ENCODE results near the gene CR1.

DNA sequence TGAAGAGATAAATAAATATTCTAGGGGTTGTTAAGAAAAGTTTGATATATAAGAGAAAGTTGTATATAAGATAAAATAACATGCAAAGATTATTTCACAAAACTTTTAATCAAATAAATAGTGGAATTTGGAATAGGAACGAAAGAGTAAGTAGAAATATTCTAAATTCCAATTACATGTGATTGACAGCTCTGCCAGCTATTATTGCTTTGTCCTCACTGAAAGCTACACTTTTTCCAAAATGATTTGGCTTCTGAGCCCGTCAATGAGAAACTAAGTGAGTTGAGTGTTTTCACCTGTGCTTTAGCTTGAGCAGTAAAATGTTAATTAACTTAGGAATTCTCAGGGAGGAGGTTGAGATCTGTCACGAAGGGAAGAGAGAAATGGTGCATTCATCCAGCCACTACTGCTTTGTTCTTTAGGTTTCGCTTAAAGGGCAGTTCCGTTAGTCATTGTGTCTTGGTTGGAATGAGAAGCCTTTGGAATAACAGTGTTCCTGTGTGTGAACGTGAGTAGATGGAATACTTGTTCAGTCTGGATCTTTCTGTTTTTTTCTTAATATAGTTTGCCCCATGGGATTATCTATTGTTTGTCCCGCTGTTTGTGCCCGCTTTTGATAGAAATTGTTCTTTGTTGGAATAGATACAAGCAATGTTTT lies 85.7 kb downstream of the CR1 start:
- TF ChIP-seq, protein P1, sequence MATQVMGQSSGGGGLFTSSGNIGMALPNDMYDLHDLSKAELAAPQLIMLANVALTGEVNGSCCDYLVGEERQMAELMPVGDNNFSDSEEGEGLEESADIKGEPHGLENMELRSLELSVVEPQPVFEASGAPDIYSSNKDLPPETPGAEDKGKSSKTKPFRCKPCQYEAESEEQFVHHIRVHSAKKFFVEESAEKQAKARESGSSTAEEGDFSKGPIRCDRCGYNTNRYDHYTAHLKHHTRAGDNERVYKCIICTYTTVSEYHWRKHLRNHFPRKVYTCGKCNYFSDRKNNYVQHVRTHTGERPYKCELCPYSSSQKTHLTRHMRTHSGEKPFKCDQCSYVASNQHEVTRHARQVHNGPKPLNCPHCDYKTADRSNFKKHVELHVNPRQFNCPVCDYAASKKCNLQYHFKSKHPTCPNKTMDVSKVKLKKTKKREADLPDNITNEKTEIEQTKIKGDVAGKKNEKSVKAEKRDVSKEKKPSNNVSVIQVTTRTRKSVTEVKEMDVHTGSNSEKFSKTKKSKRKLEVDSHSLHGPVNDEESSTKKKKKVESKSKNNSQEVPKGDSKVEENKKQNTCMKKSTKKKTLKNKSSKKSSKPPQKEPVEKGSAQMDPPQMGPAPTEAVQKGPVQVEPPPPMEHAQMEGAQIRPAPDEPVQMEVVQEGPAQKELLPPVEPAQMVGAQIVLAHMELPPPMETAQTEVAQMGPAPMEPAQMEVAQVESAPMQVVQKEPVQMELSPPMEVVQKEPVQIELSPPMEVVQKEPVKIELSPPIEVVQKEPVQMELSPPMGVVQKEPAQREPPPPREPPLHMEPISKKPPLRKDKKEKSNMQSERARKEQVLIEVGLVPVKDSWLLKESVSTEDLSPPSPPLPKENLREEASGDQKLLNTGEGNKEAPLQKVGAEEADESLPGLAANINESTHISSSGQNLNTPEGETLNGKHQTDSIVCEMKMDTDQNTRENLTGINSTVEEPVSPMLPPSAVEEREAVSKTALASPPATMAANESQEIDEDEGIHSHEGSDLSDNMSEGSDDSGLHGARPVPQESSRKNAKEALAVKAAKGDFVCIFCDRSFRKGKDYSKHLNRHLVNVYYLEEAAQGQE (IDR thresholded peaks at IDR 0.05; ENCODE audit: unreplicated experiment) = no peak
- no peak for TF ChIP-seq JUNB (IDR thresholded peaks at IDR 0.05; ENCODE audit: unreplicated experiment)
- TF ChIP-seq, protein P2, sequence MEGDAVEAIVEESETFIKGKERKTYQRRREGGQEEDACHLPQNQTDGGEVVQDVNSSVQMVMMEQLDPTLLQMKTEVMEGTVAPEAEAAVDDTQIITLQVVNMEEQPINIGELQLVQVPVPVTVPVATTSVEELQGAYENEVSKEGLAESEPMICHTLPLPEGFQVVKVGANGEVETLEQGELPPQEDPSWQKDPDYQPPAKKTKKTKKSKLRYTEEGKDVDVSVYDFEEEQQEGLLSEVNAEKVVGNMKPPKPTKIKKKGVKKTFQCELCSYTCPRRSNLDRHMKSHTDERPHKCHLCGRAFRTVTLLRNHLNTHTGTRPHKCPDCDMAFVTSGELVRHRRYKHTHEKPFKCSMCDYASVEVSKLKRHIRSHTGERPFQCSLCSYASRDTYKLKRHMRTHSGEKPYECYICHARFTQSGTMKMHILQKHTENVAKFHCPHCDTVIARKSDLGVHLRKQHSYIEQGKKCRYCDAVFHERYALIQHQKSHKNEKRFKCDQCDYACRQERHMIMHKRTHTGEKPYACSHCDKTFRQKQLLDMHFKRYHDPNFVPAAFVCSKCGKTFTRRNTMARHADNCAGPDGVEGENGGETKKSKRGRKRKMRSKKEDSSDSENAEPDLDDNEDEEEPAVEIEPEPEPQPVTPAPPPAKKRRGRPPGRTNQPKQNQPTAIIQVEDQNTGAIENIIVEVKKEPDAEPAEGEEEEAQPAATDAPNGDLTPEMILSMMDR (conservative IDR thresholded peaks at IDR 0.05; ENCODE audit: low read depth in 2 of 2) = no peak

Data from GM23338 (cell line).